Gastroesophageal sphincter (tissue), 4 donors: ENCODE data around the gene EEIG2. TPM values are rescaled to one million over a fixed set of nuclear protein-coding genes. Genes with fewer than 3 reads are reported as not detected.

Source experiments
- ATAC-seq: fragments of 150-250 bp; one replicate; pipeline ENCODE4 v1.9.1; 2016; ENCODE audit warnings: mild to moderate bottlenecking, moderate library complexity
- H3K27ac ChIP-seq, 4 donors: fragments of 200-600 bp; sonication (generic) in 3 of 4; 1 replicate in 3 of 4; 2 replicates in 1 of 4; pipeline ENCODE4 v1.5.1; 2016 to 2019
- H3K27me3 ChIP-seq: fragments of 200-600 bp; sonication (generic); one replicate; pipeline ENCODE4 v1.5.1; 2019
- H3K36me3 ChIP-seq, 2 donors: fragments of 200-600 bp; sonication (generic); one replicate each; pipeline ENCODE4 v1.5.1; 2019; ENCODE audit warnings: control low read depth in 1 of 2
- H3K4me1 ChIP-seq, 3 donors: fragments of 200-600 bp; sonication (generic); 1 replicate in 2 of 3; 2 replicates in 1 of 3; pipeline ENCODE4 v1.5.1; 2016 to 2019; ENCODE audit warnings: control low read depth in 2 of 3
- H3K4me3 ChIP-seq, 2 donors: fragments of 200-600 bp; sonication (generic); one replicate each; pipeline ENCODE4 v1.5.1; 2019; ENCODE audit warnings: mild to moderate bottlenecking in 1 of 2, moderate library complexity in 1 of 2
- H3K9me3 ChIP-seq, 3 donors: fragments of 200-600 bp; sonication (generic); one replicate each; pipeline ENCODE4 v1.5.1; 2017 to 2019; ENCODE audit warnings: control low read depth in 2 of 3
- EP300 ChIP-seq: sonication (generic); formaldehyde crosslinking; IDR thresholded peaks from one replicate; pipeline ENCODE4 v1.6.1; 2017; ENCODE audit warnings: antibody characterized with exemption, mild to moderate bottlenecking
- POLR2A ChIP-seq, 2 donors: fragments of 450-650 bp; IDR thresholded peaks; one replicate each; pipeline ENCODE4 v1.6.1; 2017; ENCODE audit warnings: antibody characterized with exemption in 2 of 2, mild to moderate bottlenecking in 2 of 2, moderate library complexity in 1 of 2
- POLR2AphosphoS5 ChIP-seq: sonication (generic); formaldehyde crosslinking; IDR thresholded peaks from one replicate; pipeline ENCODE4 v1.6.1; 2017; ENCODE audit warnings: antibody characterized with exemption
- WGBS, 2 donors: methylation state at CpG; one replicate each; pipeline ENCODE4 v1.1.5; 2018; ENCODE audit warnings: low coverage in 1 of 2; 5-methylcytosine and 5-hydroxymethylcytosine counted together
- total RNA-seq, 4 donors: library from RNA; depleted of rRNA; stranded (reverse); fragments of >200 nt; gene quantifications; one replicate each; pipeline ENCODE4 v1.1.0, GENCODE V29; 2016
- TF ChIP-seq, protein P1 (sequence below), 4 experiments: fragments of 200-600 bp in 2 of 4; fragments of 450-650 bp in 2 of 4; sonication (generic) in 1 of 4; IDR thresholded peaks; one replicate each; pipeline ENCODE4 v1.5.1; 2017 to 2019; ENCODE audit warnings: antibody characterized with exemption in 4 of 4, mild to moderate bottlenecking in 2 of 4, moderate library complexity in 2 of 4

Gene EEIG2
- total RNA-seq, 4 donors from 2014 or later: 11.6 to 23.8 (median 14.9) TPM

DNA sequence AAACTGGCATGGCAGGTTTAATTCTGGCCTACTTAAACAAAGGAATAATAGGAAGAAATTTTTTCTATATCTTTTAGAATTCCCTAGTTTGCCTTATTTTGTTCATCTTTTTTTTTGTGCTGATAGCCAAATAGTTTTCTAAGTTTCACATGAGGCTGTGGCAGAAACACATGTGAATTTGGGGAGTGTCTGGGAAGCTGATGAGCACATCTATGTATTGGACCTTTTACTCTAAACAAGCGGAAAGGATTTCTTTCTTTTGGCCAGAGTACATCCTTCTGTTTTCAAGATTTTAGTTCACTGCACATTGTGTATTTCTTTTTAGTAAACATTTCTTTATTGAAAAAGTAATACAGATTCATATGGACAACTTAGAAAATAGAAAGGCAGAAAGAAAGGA is 5.6 kb downstream of the EEIG2 start:
- Histone ChIP-seq H3K4me3 (no peak overlapping the region), H3K9me3 (no peaks in the 10 kb centered on the region), H3K27ac (no peak overlapping the region), H3K27me3 (no peaks in the 10 kb centered on the region), H3K4me1 (peaks cover 0 to 30% (median 6%) of the 10 kb centered on the region in 3 donors), H3K36me3 (no peaks in the 10 kb centered on the region)
- TF ChIP-seq EP300 (no peak), POLR2A (IDR thresholded peaks at IDR 0.05) (no peak), POLR2AphosphoS5 (no peak)
- TF ChIP-seq, protein P1, sequence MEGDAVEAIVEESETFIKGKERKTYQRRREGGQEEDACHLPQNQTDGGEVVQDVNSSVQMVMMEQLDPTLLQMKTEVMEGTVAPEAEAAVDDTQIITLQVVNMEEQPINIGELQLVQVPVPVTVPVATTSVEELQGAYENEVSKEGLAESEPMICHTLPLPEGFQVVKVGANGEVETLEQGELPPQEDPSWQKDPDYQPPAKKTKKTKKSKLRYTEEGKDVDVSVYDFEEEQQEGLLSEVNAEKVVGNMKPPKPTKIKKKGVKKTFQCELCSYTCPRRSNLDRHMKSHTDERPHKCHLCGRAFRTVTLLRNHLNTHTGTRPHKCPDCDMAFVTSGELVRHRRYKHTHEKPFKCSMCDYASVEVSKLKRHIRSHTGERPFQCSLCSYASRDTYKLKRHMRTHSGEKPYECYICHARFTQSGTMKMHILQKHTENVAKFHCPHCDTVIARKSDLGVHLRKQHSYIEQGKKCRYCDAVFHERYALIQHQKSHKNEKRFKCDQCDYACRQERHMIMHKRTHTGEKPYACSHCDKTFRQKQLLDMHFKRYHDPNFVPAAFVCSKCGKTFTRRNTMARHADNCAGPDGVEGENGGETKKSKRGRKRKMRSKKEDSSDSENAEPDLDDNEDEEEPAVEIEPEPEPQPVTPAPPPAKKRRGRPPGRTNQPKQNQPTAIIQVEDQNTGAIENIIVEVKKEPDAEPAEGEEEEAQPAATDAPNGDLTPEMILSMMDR (IDR thresholded peaks at IDR 0.05): no peak
- no peak for ATAC-seq
- 56 to 67% methylated on average over 1 of the region's 1 CpG for WGBS, 2 donors

DNA sequence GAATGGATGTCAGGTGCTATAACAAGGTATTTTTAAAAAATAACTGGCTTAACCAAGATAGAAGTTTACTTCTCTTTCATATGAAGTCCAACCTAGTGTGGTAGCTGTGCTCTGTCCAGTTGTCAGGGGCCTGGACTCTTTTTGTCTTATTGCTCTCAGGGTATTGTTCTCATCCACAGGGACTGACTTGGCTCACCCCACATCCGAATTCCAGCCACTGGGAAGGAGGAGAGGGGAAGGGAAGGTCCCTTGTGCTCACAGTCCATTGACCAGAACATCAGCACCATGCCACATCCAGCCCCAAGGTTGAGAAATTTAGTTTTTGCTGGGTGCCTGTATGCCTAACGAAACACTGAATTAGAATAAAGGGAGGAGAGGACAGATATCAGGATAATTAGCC is 8.7 kb downstream of the EEIG2 start:
- H3K9me3 ChIP-seq: no peaks in the 10 kb centered on the region
- no peak for ATAC-seq
- no peak overlapping the region for H3K27ac ChIP-seq
- no peak overlapping the region for H3K4me3 ChIP-seq
- peaks cover 0 to 5% (median 0%) of the 10 kb centered on the region in 3 donors for H3K4me1 ChIP-seq
- no peaks in the 10 kb centered on the region for H3K36me3 ChIP-seq
- no peaks in the 10 kb centered on the region for H3K27me3 ChIP-seq
- 78 to 100% methylated on average over 2 of the region's 2 CpGs for WGBS, 2 donors
- no peak for TF ChIP-seq POLR2AphosphoS5
- TF ChIP-seq, protein P1 (IDR thresholded peaks at IDR 0.05): no peak
- TF ChIP-seq EP300: no peak
- TF ChIP-seq POLR2A (IDR thresholded peaks at IDR 0.05): no peak

DNA sequence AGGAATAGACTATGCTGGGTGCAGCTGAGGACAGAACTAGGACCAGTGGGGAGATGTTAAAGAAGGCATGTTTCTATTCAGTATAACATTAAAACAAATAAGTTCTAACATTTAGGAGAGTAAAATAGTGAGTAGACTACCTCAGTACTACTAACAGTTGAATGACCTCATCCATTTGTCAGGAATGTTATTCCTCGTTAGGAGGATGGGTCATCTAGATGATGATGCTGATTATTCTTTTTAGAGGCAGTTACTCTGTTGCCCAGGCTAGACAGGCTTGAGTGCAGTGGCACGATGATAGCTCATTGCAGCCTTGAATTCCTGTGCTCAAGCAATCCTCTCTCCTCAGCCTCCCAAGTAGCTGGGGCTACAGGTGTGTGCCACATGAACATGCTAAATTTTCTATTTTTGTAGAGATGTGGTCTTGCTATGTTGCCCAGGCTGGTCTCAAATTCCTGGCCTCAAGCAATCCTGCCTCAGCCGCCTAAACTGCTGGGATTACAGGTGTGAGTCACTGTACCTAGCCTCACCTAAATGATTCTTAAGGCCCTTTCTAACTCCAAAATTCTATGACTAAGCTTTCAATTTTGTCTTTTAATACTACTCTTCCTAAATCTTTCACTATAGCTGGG is 9.3 kb downstream of the EEIG2 start:
- no peak overlapping the region for H3K27ac ChIP-seq
- H3K36me3 ChIP-seq: no peaks in the 10 kb centered on the region
- no peaks in the 10 kb centered on the region for H3K9me3 ChIP-seq
- no peak for ATAC-seq
- no peaks in the 10 kb centered on the region for H3K27me3 ChIP-seq
- 88 to 90% methylated on average over 3 of the region's 3 CpGs for WGBS, 2 donors
- H3K4me3 ChIP-seq: no peak overlapping the region
- peaks cover 0 to 5% (median 0%) of the 10 kb centered on the region in 3 donors for H3K4me1 ChIP-seq
- TF ChIP-seq POLR2A (IDR thresholded peaks at IDR 0.05): no peak
- no peak for TF ChIP-seq EP300
- TF ChIP-seq, protein P1 (IDR thresholded peaks at IDR 0.05): no peak

DNA sequence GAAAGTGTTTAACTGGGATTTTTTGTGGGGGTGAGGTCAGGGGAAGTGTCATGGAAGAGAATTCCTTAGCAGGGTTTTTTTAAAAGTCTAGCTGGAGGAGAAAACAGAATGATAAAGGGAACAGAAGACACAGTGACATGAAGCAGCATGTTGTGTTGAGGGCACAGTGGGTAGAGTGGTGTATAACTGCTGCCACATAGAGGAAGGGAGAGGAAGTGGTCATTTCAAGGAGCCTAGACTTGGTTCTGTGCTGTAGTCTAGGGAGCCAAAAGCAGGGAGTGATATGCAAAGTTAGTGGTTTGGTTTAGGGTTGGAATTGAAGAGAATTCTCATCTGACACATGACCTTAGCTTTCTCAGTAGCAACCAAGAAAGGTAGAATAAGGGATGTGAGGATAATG is 10.2 kb downstream of the EEIG2 start:
- no peak for ATAC-seq
- Histone ChIP-seq H3K9me3 (no peaks in the 10 kb centered on the region), H3K36me3 (no peaks in the 10 kb centered on the region), H3K27ac (no peak overlapping the region), H3K4me3 (no peak overlapping the region), H3K4me1 (peaks cover 0 to 7% (median 0%) of the 10 kb centered on the region in 3 donors), H3K27me3 (no peaks in the 10 kb centered on the region)
- no peak for TF ChIP-seq POLR2A (IDR thresholded peaks at IDR 0.05)
- TF ChIP-seq, protein P1 (IDR thresholded peaks at IDR 0.05): peak in 2 of 4 experiments; percentile 23 to 29

DNA sequence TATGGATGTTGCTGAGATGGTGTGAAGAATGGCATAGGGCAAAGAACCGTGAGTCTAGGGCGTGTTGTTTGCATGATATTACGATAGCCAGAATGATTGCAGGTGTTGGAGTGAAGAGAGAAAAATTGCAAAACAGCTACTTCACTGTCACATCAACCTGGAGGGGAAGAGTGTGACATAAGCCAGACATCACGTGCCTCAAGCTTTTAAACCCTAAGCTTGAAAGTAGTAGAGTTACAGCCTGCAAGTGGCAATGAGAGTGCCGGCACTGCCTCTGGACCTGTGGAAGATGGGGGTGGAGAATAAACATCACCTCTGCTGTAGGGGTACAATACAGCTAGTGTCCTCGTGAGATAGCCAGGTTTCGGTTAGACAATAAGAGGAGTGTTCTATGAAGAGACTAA is 11.1 kb downstream of the EEIG2 start:
- H3K4me1 ChIP-seq: peaks cover 0 to 10% (median 0%) of the 10 kb centered on the region in 3 donors
- no peaks in the 10 kb centered on the region for H3K9me3 ChIP-seq
- no peak overlapping the region for H3K4me3 ChIP-seq
- no peaks in the 10 kb centered on the region for H3K27me3 ChIP-seq
- no peaks in the 10 kb centered on the region for H3K36me3 ChIP-seq
- no peak overlapping the region for H3K27ac ChIP-seq
- WGBS, 2 donors: 86 to 91% methylated on average over 5 to 7 of the region's 7 CpGs
- no peak for ATAC-seq
- TF ChIP-seq POLR2AphosphoS5 (no peak), POLR2A (IDR thresholded peaks at IDR 0.05) (no peak), EP300 (no peak)
- TF ChIP-seq, protein P1 (IDR thresholded peaks at IDR 0.05): no peak
